Smooth muscle cell (in vitro differentiated cells): ENCODE data around the gene RAB20. TPM values are rescaled to one million over a fixed set of nuclear protein-coding genes. Genes with fewer than 3 reads are reported as not detected.

Experiments
- DNase-seq: peaks from one replicate; lab custom pipeline; 2025; ENCODE audit not compliant: unreplicated experiment; lab: John Stamatoyannopoulos, UW
- H2AFZ ChIP-seq: fragments of 200-600 bp; sonication (generic); 2 replicates; pipeline ENCODE4 v1.6.0; 2016; ENCODE audit warnings: antibody characterized with exemption, low read depth, mild to moderate bottlenecking
- H3F3A ChIP-seq: fragments of 200-600 bp; sonication (generic); 2 replicates; pipeline ENCODE4 v1.6.0; 2017; ENCODE audit warnings: antibody characterized with exemption, low read depth
- H3K27ac ChIP-seq: fragments of 200-600 bp; sonication (generic); 2 replicates; pipeline ENCODE4 v1.5.1; 2016; ENCODE audit warnings: low read depth, mild to moderate bottlenecking
- H3K27me3 ChIP-seq: fragments of 200-600 bp; sonication (generic); 2 replicates; pipeline ENCODE4 v1.6.1; 2016; ENCODE audit warnings: low read depth, mild to moderate bottlenecking
- H3K36me3 ChIP-seq: fragments of 200-600 bp; sonication (generic); 2 replicates; pipeline ENCODE4 v1.5.1; 2016; ENCODE audit warnings: low read depth
- H3K4me1 ChIP-seq: fragments of 200-600 bp; sonication (generic); 2 replicates; pipeline ENCODE4 v1.5.1; 2016; ENCODE audit warnings: low read depth
- H3K4me2 ChIP-seq: fragments of 200-600 bp; sonication (generic); 2 replicates; pipeline ENCODE4 v1.6.0; 2016; ENCODE audit warnings: mild to moderate bottlenecking
- H3K4me3 ChIP-seq: fragments of 200-600 bp; sonication (generic); 2 replicates; pipeline ENCODE4 v1.5.1; 2016; ENCODE audit warnings: mild to moderate bottlenecking
- H3K79me2 ChIP-seq: fragments of 200-600 bp; sonication (generic); 2 replicates; pipeline ENCODE4 v1.6.0; 2016; ENCODE audit warnings: low read depth, mild to moderate bottlenecking
- H3K9ac ChIP-seq: fragments of 200-600 bp; sonication (generic); 2 replicates; pipeline ENCODE4 v1.6.0; 2016; ENCODE audit warnings: low read depth
- H3K9me3 ChIP-seq: fragments of 200-600 bp; sonication (generic); replicated peaks from 2 replicates; pipeline ENCODE4 v1.5.1; 2016; ENCODE audit warnings: low read depth
- H4K20me1 ChIP-seq: fragments of 200-600 bp; sonication (generic); 2 replicates; pipeline ENCODE4 v1.6.0; 2016; ENCODE audit warnings: low read depth
- WGBS: methylation state at CpG from one replicate; pipeline ENCODE4 v1.1.7; 2016; ENCODE audit warnings: low lambda C conversion rate; 5-methylcytosine and 5-hydroxymethylcytosine counted together
- polyA plus RNA-seq: library from polyadenylated mRNA; unstranded; fragments of >200 nt; fragmentation: Nextera tagmentation; extraction: Ambion mirVana; gene quantifications from 2 replicates; pipeline ENCODE4 v1.2.1, GENCODE V29; 2016
- total RNA-seq: library from RNA; depleted of rRNA; stranded (reverse); fragments of >200 nt; gene quantifications from 2 replicates; pipeline ENCODE4 v1.2.3, GENCODE V29; 2014
- TF ChIP-seq, protein P1 (sequence below): fragments of 200-600 bp; sonication (generic); IDR thresholded peaks from 2 replicates; pipeline ENCODE4 v1.5.1; 2017; ENCODE audit warnings: borderline replicate concordance, mild to moderate bottlenecking, antibody characterized with exemption; ENCODE audit not compliant: insufficient read depth, poor library complexity, severe bottlenecking

Gene RAB20
- total and polyA plus RNA-seq, 2 experiments from 2014 or later, result 12.9 to 18.0 TPM

DNA sequence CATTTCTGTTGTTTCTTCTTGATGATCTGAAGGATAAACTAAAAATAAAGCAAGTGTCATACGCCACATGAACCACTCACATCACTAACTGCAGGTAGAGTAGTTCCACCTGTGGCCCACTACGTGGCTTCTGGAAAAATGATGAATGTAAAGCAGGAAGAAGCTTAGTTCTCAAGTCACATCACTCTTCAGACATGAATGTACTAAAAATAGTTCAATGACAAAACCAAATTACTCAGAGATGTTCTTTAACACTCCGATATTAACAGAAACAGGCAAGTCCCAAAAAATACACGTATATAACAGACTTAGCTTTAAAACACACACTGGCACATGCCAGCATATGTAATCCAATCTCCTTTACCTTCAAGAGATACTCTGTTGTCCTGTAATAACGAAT lies 21.6 kb downstream of the RAB20 start:
- TF ChIP-seq, protein P1, sequence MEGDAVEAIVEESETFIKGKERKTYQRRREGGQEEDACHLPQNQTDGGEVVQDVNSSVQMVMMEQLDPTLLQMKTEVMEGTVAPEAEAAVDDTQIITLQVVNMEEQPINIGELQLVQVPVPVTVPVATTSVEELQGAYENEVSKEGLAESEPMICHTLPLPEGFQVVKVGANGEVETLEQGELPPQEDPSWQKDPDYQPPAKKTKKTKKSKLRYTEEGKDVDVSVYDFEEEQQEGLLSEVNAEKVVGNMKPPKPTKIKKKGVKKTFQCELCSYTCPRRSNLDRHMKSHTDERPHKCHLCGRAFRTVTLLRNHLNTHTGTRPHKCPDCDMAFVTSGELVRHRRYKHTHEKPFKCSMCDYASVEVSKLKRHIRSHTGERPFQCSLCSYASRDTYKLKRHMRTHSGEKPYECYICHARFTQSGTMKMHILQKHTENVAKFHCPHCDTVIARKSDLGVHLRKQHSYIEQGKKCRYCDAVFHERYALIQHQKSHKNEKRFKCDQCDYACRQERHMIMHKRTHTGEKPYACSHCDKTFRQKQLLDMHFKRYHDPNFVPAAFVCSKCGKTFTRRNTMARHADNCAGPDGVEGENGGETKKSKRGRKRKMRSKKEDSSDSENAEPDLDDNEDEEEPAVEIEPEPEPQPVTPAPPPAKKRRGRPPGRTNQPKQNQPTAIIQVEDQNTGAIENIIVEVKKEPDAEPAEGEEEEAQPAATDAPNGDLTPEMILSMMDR, result no peak

DNA sequence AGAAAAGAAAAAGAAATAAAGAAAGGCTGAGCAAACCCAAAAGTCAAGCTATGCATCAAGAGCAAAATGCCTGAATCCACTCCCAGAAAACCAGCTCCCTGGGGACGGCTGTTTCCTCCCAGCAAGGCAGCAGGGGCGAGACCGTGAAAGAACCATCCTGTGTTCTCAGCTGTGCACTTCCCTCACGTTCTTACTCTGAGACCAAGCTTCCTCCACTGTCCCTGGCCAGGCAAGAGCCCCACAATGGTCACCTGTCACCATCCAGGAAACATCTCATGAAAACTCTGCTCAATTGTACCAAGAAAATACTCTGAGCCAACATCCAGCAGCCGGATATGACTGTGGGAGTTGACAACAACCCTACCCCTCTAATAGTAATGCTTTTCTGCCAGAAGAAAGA lies 22.9 kb downstream of the RAB20 start:
- H3K4me2 ChIP-seq, result no peak overlapping the region
- no peak overlapping the region for H3K27ac ChIP-seq
- H3F3A ChIP-seq, result peaks cover 14% of the 10 kb centered on the region
- no peaks in the 10 kb centered on the region for H3K27me3 ChIP-seq
- no peaks in the 10 kb centered on the region for H3K36me3 ChIP-seq
- TF ChIP-seq, protein P1, result no peak
- DNase-seq, result no peak
- no peaks in the 10 kb centered on the region for H3K9me3 ChIP-seq
- peaks cover 2% of the 10 kb centered on the region for H4K20me1 ChIP-seq
- peaks cover 40% of the 10 kb centered on the region for H3K79me2 ChIP-seq
- no peak overlapping the region for H3K4me3 ChIP-seq
- 89% methylated on average over 5 of the region's 5 CpGs for WGBS
- no peak overlapping the region for H2AFZ ChIP-seq
- H3K4me1 ChIP-seq, result peaks cover 14% of the 10 kb centered on the region
- no peak overlapping the region for H3K9ac ChIP-seq

More for the DNA sequence above, 21.6 kb downstream of the RAB20 start:
- Histone ChIP-seq H3K9ac (no peak overlapping the region), H3K4me2 (no peak overlapping the region), H3K4me1 (peaks cover 14% of the 10 kb centered on the region), H3K27me3 (no peaks in the 10 kb centered on the region), H3F3A (peaks cover 14% of the 10 kb centered on the region), H3K4me3 (no peak overlapping the region), H4K20me1 (peaks cover 2% of the 10 kb centered on the region), H2AFZ (no peak overlapping the region), H3K79me2 (peaks cover 51% of the 10 kb centered on the region), H3K36me3 (no peaks in the 10 kb centered on the region), H3K27ac (no peak overlapping the region), H3K9me3 (no peaks in the 10 kb centered on the region)
- no peak for DNase-seq
- WGBS, result 89% methylated on average over 5 of the region's 5 CpGs

DNA sequence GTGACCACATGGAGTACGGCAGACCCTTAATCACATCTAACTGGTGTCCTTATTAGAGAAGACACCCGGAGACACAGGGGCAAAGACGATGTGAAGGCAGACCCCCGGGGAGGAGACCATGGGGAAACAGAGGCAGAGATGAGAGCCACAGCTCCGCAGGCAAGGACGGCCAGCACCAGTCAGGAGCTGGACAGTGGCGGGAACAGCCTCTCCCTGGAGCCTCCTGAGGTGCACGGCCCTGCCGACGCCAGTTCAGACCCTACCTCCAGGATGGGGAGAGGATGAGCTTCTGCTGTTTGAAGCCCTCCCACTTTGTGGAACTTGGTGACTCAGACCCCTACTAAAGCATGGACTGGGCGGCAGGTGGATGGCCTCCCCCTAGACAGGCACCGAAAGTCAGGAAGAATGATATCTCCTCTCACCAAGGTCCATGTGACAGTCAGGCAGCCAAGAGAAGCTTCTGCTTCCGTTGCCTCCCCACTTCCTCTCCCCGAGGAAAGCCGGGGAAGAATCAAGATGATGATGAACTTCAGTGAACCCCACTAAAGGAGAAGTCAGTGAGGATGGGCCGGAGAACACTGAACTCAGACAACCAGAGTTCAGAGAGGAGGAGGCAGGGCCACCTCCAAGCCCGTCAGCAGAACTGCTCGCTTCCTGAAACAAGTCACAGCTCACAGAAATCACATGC lies 25.4 kb downstream of the RAB20 start:
- no peak overlapping the region for H3K27ac ChIP-seq
- peaks cover 6% of the 10 kb centered on the region for H3K4me1 ChIP-seq
- 96% methylated on average over 18 of the region's 18 CpGs for WGBS
- H3K4me2 ChIP-seq, result no peak overlapping the region
- peaks cover 2% of the 10 kb centered on the region for H4K20me1 ChIP-seq
- TF ChIP-seq, protein P1, result no peak
- no peak overlapping the region for H2AFZ ChIP-seq
- no peaks in the 10 kb centered on the region for H3K27me3 ChIP-seq
- peaks cover 4% of the 10 kb centered on the region for H3F3A ChIP-seq
- H3K36me3 ChIP-seq, result no peaks in the 10 kb centered on the region
- H3K4me3 ChIP-seq, result no peak overlapping the region
- DNase-seq, result no peak
- H3K9ac ChIP-seq, result no peak overlapping the region
- peaks cover 45% of the 10 kb centered on the region for H3K79me2 ChIP-seq
- no peaks in the 10 kb centered on the region for H3K9me3 ChIP-seq

DNA sequence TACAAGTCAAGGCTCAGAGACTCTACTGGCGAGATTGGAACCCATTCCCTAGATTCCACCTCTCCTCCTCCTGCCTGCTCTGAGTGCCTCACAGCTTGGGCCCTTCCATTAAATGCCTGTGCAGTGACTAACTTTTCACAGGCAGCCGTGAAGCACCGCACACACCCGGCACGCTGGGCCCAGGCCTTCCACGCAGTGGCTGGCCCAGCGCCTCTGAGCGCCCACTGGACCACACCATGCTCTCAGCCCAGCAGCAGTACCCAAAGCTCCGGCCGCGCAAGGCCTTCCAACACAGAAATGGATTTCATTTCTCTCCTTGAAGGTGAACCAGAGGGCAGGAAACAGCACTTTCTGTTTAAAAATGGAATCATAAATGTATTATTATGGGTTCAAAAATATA lies 26.0 kb downstream of the RAB20 start:
- H3K27ac ChIP-seq, result no peak overlapping the region
- WGBS, result 69% methylated on average over 11 of the region's 11 CpGs

More for the DNA sequence above, 26.0 kb downstream of the RAB20 start:
- DNase-seq, result no peak
- Histone ChIP-seq H3K27me3 (no peaks in the 10 kb centered on the region), H3K4me1 (no peaks in the 10 kb centered on the region), H3K4me3 (no peak overlapping the region), H4K20me1 (peaks cover 2% of the 10 kb centered on the region), H3K4me2 (no peak overlapping the region), H3K9ac (no peak overlapping the region), H3K9me3 (no peaks in the 10 kb centered on the region), H3K36me3 (no peaks in the 10 kb centered on the region), H3F3A (no peaks in the 10 kb centered on the region), H2AFZ (no peak overlapping the region), H3K79me2 (peaks cover 45% of the 10 kb centered on the region)
- TF ChIP-seq, protein P1, result no peak
